ENCODE results near the gene C2orf49.
A peak's percentile ranks its signal among the peaks of the same experiment; 100 is the strongest.

C2orf49 gene

GRCh38 chr2:105337122-105338019 lies at the start of gene C2orf49:
TSS of gene C2orf49 (plus strand) at chr2:105337540. CDS start at chr2:105337588, 48 bp downstream.
- peak; percentile 60 for DNase-seq (ENCODE audit: low read depth)

GRCh38 chr2:105287692-105288091 lies 49.6 kb upstream of the C2orf49 start:
- no peak for DNase-seq (ENCODE audit: low read depth)

GRCh38 chr2:105288133-105288532 lies 49.2 kb upstream of the C2orf49 start:
- no peak for DNase-seq (ENCODE audit: low read depth)

- DNase-seq (ENCODE audit: low read depth): no peak
These were observed 46.2 kb upstream of the C2orf49 start for GRCh38 chr2:105290981-105291660.

- no peak for DNase-seq (ENCODE audit: low read depth)
These were observed 45.4 kb upstream of the C2orf49 start for GRCh38 chr2:105291981-105292380.

GRCh38 chr2:105294046-105294445 lies 43.3 kb upstream of the C2orf49 start:
- DNase-seq (ENCODE audit: low read depth): no peak

- DNase-seq (ENCODE audit: low read depth): peak; percentile 35
These were observed 42.4 kb upstream of the C2orf49 start for GRCh38 chr2:105294844-105295481.

- no peak for DNase-seq (ENCODE audit: low read depth)
These were observed 41.2 kb upstream of the C2orf49 start for GRCh38 chr2:105296017-105296611.

GRCh38 chr2:105297216-105297615 lies 40.1 kb upstream of the C2orf49 start:
- no peak for DNase-seq (ENCODE audit: low read depth)

- DNase-seq (ENCODE audit: low read depth): no peak
These were observed 39.3 kb upstream of the C2orf49 start for GRCh38 chr2:105298017-105298416.

- DNase-seq (ENCODE audit: low read depth): no peak
These were observed 38.0 kb upstream of the C2orf49 start for GRCh38 chr2:105299290-105299689.

- no peak for DNase-seq (ENCODE audit: low read depth)
These were observed 35.7 kb upstream of the C2orf49 start for GRCh38 chr2:105301646-105302045.

- no peak for DNase-seq (ENCODE audit: low read depth)
These were observed 30.2 kb upstream of the C2orf49 start for GRCh38 chr2:105307146-105307545.

- no peak for DNase-seq (ENCODE audit: low read depth)
These were observed 29.8 kb upstream of the C2orf49 start for GRCh38 chr2:105307550-105307949.

- DNase-seq (ENCODE audit: low read depth): no peak
These were observed 29.4 kb upstream of the C2orf49 start for GRCh38 chr2:105307962-105308361.

- no peak for DNase-seq (ENCODE audit: low read depth)
These were observed 28.8 kb upstream of the C2orf49 start for GRCh38 chr2:105308382-105309146.

- no peak for DNase-seq (ENCODE audit: low read depth)
These were observed 28.2 kb upstream of the C2orf49 start for GRCh38 chr2:105309147-105309545.

- DNase-seq (ENCODE audit: low read depth): no peak
These were observed 23.5 kb upstream of the C2orf49 start for GRCh38 chr2:105313877-105314276.

GRCh38 chr2:105315314-105315713 lies 22.0 kb upstream of the C2orf49 start:
- DNase-seq (ENCODE audit: low read depth): no peak

- DNase-seq (ENCODE audit: low read depth): no peak
These were observed 19.4 kb upstream of the C2orf49 start for GRCh38 chr2:105317937-105318336.

GRCh38 chr2:105320651-105321215 lies 16.6 kb upstream of the C2orf49 start:
- DNase-seq (ENCODE audit: low read depth): no peak
